Stimulated activated CD4-positive, alpha-beta T cell treated with anti-CD3 and anti-CD28 coated beads, Interleukin-12 subunit alpha, Interleukin-12 subunit beta, amount 100 ng/mL, for 24 hours (primary cell): ENCODE data around the gene ACOT11.

Experiments
- DNase-seq, 2 experiments: peaks; one replicate each; pipeline ENCODE4 v3.0.0-alpha.2; 2020; ENCODE audit warnings: low read depth in 2 of 2

ACOT11 gene

DNA sequence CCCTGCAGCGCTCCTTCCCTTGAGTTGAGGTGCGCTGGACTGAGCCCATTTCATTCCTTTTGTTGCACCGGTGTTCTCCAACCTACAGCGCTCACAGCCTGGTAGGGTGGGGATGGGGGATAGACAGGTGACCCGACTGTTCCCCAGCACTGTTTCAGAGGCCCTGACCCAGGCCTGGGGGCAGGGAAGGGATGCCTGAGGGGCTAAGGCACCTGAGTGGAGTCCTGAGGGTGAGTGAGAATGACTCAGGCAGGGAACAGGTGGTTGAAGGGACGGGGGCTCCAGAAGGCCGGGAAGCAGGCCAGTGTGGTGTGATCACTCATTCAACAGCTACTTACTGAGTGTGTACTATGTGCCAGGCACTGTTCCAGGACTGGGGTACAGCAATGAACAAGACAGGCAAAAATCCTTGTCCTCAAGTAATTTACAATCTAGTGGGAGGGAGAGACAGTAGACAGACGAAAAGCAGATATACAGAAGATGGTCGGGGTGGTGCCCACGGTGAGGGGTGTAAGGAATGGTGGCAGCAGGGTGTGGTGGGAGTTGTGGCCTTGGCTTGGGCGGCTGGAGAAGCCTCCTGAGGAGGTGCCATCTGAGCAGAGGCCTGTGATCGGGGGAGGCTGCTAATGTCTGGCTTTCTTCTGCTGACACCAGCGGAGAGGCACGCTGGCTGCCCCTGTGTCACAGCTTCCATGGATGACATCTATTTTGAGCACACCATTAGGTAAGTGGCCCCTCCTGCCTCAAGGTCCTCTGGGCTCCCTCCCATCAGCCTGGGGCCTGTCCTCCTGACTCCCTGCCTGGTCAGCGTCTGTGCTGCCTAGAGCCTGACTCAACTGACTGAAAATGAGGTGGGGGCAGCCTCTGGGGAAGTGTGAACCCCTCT, 37.4 kb downstream of the ACOT11 start:
- DNase-seq: no peak

- no peak for DNase-seq
Measured at GRCh38 chr1:54588377-54588776, 40.3 kb downstream of the ACOT11 start.

DNA sequence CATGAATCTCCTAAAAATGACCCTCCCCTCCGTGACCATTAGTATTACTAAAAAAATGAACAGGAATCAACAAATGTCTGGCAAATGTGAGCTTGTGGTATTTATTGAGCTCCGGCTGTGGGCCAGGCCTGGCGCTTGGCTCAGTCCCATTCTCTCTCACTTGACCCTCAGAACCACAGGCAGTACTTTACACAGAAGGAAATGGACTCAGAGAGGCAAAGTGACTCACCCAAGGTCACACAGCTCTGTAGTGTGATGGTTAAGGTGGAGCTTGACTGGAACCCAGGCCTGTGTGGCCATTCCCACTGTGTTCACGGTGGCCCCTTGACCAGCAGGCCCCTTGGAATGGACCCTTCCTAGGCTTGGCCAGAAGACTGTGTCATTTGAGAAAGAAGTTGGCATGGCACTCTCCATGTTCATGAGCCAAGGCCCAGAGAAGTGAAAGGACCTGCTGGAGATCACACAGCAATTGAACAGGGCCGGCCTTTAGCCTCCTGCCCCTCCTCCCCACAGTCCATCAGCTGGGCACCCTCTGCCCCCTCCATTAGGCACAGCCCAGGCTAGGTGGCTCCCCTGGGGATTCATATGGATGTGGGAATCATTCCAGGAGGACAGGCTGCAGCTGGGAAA, 43.2 kb downstream of the ACOT11 start:
- no peak for DNase-seq

GRCh38 chr1:54593571-54594160, 45.6 kb downstream of the ACOT11 start:
- DNase-seq: no peak

GRCh38 chr1:54594463-54594862, 46.4 kb downstream of the ACOT11 start:
- no peak for DNase-seq

DNA sequence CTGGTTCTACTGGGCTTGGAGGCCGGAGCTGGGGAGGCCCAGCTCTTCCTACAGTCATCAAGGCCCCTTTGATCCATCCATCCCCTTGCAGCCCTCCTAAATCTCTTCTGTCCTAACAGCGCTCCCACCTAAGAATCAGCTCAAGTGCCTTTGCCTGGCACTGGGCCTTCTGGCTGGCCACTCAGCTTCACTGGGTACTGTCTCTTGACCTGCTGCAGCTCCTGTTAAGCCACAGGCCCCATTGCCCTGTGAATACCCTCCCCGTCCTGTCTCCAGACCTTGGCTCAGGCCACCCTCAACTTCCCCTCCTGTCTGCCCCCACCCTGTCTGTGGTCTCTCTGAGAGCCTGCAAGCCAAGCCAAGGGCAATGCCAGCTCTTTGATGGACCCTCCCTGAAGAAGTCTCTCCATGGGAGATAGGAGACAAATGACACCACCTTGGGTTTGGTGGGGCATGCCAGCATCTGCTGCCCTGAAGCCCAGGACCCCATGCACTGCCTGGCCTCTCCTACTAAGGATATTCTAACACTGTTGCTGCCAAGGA, 48.0 kb downstream of the ACOT11 start:
- no peak for DNase-seq

GRCh38 chr1:54596756-54597155, 48.7 kb downstream of the ACOT11 start:
- no peak for DNase-seq

DNA sequence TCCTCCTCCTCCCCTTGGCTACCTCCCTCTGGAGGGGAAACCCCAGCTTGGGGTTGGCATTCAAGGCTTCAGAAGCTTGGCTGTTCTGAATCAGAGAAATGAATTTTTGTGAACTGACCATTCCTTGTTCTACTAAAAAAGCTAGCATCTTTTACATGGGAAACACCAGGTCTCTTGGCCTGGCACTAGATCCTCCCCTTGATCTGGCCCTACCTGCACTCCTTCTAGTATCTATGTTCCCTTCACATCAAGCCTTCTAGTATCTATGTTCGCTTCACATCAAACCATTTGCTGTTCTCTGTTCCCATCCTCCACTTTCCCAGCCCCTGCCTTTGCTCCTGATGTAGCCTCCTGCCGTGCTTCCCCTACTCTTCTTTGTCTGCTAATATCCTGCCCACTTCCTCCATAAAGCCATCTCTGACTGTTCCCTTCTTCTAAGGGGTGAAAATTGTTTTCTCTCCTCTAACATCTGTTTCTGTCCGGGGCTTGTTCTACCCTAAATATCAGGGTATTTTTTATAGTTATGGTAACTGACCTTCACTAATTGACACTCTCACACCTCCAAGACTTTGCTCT, 49.5 kb downstream of the ACOT11 start:
- DNase-seq: no peak

DNA sequence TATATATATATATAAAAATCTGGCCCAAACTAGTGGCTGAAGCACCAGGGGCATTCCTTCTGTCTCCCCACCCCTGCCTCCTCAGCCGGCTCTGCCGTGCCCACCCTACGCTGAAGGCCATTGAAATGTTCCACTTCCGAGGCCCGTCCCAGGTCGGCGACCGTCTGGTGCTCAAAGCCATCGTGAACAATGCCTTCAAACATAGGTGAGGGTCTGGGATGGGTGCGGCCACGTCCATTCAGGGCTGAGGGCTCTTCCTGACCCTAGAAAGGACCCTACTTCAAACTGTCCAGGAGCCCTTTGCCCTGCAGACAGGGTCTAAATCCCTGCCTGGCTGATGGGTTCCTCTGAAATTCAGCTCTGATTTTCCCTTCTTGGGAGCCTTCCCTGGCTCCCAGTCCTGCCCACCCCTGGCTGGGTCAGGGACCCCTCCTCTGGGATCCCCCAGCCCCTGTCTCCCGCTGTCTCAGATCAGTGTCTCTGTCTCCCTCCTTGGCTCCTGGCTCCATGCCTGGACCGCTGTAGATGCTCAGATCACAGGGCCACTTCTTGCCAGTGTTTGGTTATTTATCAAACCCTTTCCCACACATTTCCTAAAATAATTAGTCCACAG, 51.3 kb downstream of the ACOT11 start:
- DNase-seq: no peak

GRCh38 chr1:54600947-54601721, 53.1 kb downstream of the ACOT11 start:
- no peak for DNase-seq

DNA sequence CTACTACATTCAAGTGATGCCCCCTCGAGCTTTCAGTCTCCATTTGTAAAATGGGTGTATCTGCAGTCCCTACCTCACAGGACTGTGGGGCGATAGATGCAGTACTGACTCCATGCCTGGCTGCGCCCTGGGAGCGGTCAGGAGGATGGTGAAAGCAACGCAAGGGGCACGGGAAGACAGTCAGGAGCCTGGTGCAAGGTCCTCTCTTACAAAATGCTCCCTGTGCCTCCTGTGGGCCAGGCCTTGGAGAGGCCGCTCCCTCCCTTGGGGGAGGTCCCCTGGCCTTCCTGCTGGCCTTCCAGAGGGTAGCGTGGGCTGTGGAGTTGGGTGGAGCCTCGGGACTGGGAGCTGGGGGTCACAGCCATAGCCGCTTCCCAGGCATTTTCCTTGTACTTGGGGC, 53.7 kb downstream of the ACOT11 start:
- DNase-seq: no peak

GRCh38 chr1:54602554-54602953, 54.5 kb downstream of the ACOT11 start:
- DNase-seq: no peak

- no peak for DNase-seq
Measured at GRCh38 chr1:54603241-54603640, 55.2 kb downstream of the ACOT11 start.

GRCh38 chr1:54604051-54604450, 56.0 kb downstream of the ACOT11 start:
- no peak for DNase-seq

DNA sequence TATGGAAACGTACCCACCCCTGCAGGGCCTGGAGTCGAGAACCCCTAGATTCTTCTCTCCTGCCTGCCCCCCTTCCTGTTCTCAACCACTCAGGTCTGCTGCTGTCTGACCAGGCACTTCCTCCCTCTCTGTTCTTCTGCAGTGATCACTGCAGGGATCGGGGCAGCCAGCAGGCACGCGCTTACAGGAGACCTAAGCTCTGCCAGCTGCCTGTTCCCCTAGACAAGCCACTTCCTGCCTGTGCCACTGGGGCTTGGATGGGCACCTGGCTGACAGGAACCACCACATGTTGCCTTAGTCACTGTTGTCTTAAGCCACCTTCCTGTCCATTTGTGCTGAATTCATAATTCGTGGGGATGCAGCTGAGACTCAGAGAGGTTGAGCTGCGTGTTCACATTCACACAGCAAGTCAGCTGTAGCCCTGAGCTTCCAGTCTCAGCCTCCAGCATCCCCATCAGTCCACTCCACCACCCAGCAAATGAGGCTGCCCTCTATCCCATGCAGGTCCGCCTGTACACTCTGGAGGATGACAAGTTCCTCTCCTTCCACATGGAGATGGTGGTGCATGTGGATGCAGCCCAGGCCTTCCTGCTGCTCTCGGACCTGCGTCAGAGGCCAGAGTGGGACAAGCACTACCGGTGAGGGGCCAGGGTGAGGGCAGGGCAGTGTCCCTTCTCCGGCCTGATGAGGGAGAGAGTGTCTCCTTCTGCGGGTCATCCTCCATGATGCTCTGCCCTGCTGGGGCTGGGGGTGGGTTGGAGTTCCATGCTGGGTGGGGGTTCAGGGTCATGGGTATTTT, 56.7 kb downstream of the ACOT11 start:
- no peak for DNase-seq

DNA sequence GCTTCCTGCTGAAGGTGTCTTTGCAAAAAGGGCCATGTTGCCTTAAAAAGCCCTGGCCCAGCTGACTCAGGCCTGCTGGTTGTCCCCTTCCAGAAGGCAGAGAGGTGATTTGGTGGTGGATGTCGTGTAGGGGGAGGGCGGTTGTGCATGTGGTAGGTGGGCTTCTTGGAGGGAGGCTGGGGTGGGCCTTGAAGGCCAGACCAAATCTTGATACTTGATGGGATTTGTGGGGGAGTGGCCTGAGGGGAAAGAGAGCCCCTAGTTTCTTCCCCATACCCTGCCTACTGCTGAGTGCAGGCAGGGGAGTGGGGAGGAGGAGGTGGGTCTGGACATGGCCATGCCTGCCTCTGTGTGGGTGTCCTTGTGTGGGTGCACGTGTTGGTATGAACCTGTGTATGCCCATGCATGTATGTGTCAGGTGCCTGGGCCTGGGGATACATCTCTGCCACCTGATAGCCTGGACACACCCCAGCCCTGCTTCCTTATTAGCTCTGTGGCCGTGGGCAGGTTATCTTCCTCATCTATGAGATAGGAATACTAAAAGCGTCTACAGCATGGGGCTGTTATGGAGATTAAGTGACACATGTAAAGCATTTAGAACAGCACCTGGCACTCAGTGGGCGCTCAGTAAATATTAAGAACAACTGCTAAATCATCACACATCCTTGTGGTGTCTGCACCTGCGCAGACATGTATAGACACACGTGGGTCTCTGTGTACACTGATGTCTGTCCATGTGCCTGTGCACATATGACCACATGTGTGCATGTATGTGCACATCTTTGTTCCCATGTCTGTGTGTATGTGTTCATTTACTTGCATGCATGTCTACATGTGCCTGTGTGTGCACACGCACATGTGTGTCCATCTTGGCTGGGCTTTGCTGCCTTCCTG, 58.3 kb downstream of the ACOT11 start:
- no peak for DNase-seq

- no peak for DNase-seq
Measured at GRCh38 chr1:54606990-54607325, 58.9 kb downstream of the ACOT11 start.

DNA sequence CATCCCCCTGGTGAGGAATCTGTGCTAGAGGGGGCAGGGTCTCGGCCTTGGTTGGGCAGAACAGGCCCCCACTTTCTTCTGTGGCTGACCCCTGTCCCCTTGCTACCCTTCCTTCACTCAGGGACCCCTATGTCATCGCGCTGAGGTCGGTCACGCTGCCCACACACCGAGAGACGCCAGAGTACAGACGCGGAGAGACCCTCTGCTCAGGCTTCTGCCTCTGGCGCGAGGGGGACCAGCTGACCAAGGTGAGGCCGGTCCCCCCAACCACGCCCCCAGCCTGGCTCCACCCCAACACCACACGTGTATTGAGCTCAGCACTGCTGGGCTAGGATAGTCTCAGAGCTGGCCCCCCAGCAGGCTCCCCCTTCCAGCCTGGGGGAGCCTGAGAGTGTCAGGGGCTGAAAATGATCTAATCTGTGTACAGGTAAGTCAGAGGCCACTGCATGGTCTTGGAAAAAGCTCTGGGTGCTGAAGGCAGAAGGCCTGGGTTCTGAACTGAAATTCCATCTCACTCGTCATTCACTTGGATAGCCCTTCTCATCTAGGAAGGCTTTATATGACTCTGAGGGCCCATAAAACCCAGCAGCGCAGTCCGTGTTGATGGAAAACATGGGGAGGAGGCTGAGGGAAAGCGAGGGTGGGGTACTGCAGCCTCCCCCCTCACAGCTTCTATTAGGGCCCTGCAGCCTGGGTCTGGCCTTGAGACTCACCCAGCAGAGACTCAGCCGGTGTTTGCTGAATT, 60.0 kb downstream of the ACOT11 start:
- no peak for DNase-seq
